HG02763 (cell line): ENCODE results near the gene OPCML.

Source experiments
- ATAC-seq: cut with Tn5 transposase; IDR thresholded peaks from one replicate; pipeline ENCODE4 v1.9.1; 2021; ENCODE audit warnings: mild to moderate bottlenecking, moderate library complexity; ENCODE audit not compliant: unreplicated experiment

Gene OPCML

GRCh38 chr11:132779497-132779896, 752.8 kb downstream of the OPCML start:
- no peak for ATAC-seq

GRCh38 chr11:132777067-132777975, 755.0 kb downstream of the OPCML start:
- ATAC-seq, result no peak

- no peak for ATAC-seq
These were observed 758.5 kb downstream of the OPCML start for GRCh38 chr11:132773751-132774150.

- no peak for ATAC-seq
These were observed 759.4 kb downstream of the OPCML start for GRCh38 chr11:132772703-132773545.

- no peak for ATAC-seq
These were observed 760.6 kb downstream of the OPCML start for GRCh38 chr11:132771746-132772145.

- no peak for ATAC-seq
These were observed 761.3 kb downstream of the OPCML start for GRCh38 chr11:132770829-132771530.

- ATAC-seq, result no peak
These were observed 768.8 kb downstream of the OPCML start for GRCh38 chr11:132763503-132763902.

GRCh38 chr11:132755934-132756333, 776.4 kb downstream of the OPCML start:
- ATAC-seq, result no peak

- no peak for ATAC-seq
These were observed 780.6 kb downstream of the OPCML start for GRCh38 chr11:132751516-132752250.

GRCh38 chr11:132746305-132746704, 786.0 kb downstream of the OPCML start:
- ATAC-seq, result no peak

- ATAC-seq, result no peak
These were observed 787.0 kb downstream of the OPCML start for GRCh38 chr11:132745306-132745705.

GRCh38 chr11:132744771-132745170, 787.5 kb downstream of the OPCML start:
- no peak for ATAC-seq

GRCh38 chr11:132743601-132744000, 788.7 kb downstream of the OPCML start:
- no peak for ATAC-seq

GRCh38 chr11:132742929-132743328, 789.4 kb downstream of the OPCML start:
- ATAC-seq, result no peak

- no peak for ATAC-seq
These were observed 798.1 kb downstream of the OPCML start for GRCh38 chr11:132734217-132734616.

- ATAC-seq, result no peak
These were observed 804.3 kb downstream of the OPCML start for GRCh38 chr11:132728026-132728425.

GRCh38 chr11:132721526-132721925, 810.8 kb downstream of the OPCML start:
- no peak for ATAC-seq

- ATAC-seq, result no peak
These were observed 812.6 kb downstream of the OPCML start for GRCh38 chr11:132719684-132720083.

- ATAC-seq, result no peak
These were observed 813.3 kb downstream of the OPCML start for GRCh38 chr11:132718711-132719671.
